SU-DHL-6 (cell line): ENCODE measurements around the gene TESPA1.
A peak's percentile ranks its signal among the peaks of the same experiment; 100 is the strongest.

ENCODE experiments used
- H2AFZ ChIP-seq: fragments of 200-600 bp; sonication (generic); 2 replicates; pipeline ENCODE4 v1.6.1; 2014; ENCODE audit warnings: low read depth, mild to moderate bottlenecking, moderate library complexity, mixed read lengths, antibody characterized with exemption, low read length; ENCODE audit not compliant: severe bottlenecking
- H3F3A ChIP-seq: fragments of 200-600 bp; shearing (Covaris generic); 2 replicates; pipeline ENCODE4 v1.6.0; 2016; ENCODE audit warnings: antibody characterized with exemption, mild to moderate bottlenecking; ENCODE audit not compliant: insufficient read depth
- H3K27ac ChIP-seq: fragments of 200-600 bp; sonication (generic); 2 replicates; pipeline ENCODE4 v1.5.1; 2016; ENCODE audit warnings: low read depth, mild to moderate bottlenecking, low read length, moderate library complexity, mixed read lengths
- H3K27me3 ChIP-seq: fragments of 200-600 bp; sonication (generic), shearing (Covaris generic); 2 replicates; pipeline ENCODE4 v1.6.0; 2014; ENCODE audit warnings: mild to moderate bottlenecking, low read length
- H3K36me3 ChIP-seq: fragments of 200-600 bp; sonication (generic); 2 replicates; pipeline ENCODE4 v1.6.1; 2014; ENCODE audit warnings: mild to moderate bottlenecking, low read length, mixed read lengths
- H3K4me2 ChIP-seq: fragments of 300-600, 200-600 bp; shearing (Covaris generic), sonication (generic); 2 replicates; pipeline ENCODE4 v1.6.0; 2014; ENCODE audit warnings: low read length, low read depth, mild to moderate bottlenecking; ENCODE audit not compliant: poor library complexity, severe bottlenecking
- H3K4me3 ChIP-seq: fragments of 200-600 bp; sonication (generic); 2 replicates; pipeline ENCODE4 v1.5.1; 2014; ENCODE audit warnings: antibody characterized with exemption, low read length, mild to moderate bottlenecking, mixed read lengths; ENCODE audit not compliant: insufficient read depth, poor library complexity, severe bottlenecking
- H3K79me2 ChIP-seq: fragments of 200-600 bp; sonication (generic); 2 replicates; pipeline ENCODE4 v1.6.1; 2014; ENCODE audit warnings: mild to moderate bottlenecking, low read length, moderate library complexity; ENCODE audit not compliant: insufficient read depth
- H3K9ac ChIP-seq: fragments of 200-600 bp; sonication (generic); 2 replicates; pipeline ENCODE4 v1.7.0; 2014; ENCODE audit warnings: mild to moderate bottlenecking, low read length
- H3K9me2 ChIP-seq: fragments of 200-600 bp; sonication (generic); replicated peaks from 2 replicates; pipeline ENCODE4 v1.6.1; 2014; ENCODE audit warnings: low read length; ENCODE audit not compliant: insufficient read depth
- H3K9me3 ChIP-seq: fragments of 200-600 bp; sonication (generic); 2 replicates; pipeline ENCODE4 v1.6.1; 2014; ENCODE audit warnings: low read length, mixed read lengths; ENCODE audit not compliant: insufficient read depth
- H4K20me1 ChIP-seq: fragments of 200-600 bp; sonication (generic); 2 replicates; pipeline ENCODE4 v1.6.1; 2014; ENCODE audit warnings: low read depth, mild to moderate bottlenecking, antibody characterized with exemption, low read length, moderate library complexity, mixed read lengths
- CTCF ChIP-seq: fragments of 200-600 bp; sonication (generic); IDR thresholded peaks from one replicate; pipeline ENCODE4 v1.5.1; 2017; ENCODE audit warnings: antibody characterized with exemption, mild to moderate bottlenecking, low read length, moderate library complexity; ENCODE audit not compliant: insufficient read depth, poor library complexity, severe bottlenecking
- EZH2phosphoT487 ChIP-seq: fragments of 200-600 bp; sonication (generic), shearing (Covaris generic); conservative IDR thresholded peaks from 2 replicates; pipeline ENCODE4 v1.6.1; 2018; ENCODE audit warnings: mild to moderate bottlenecking, antibody characterized with exemption, low read length, moderate library complexity, mixed read lengths

TESPA1 gene

GRCh38 chr12:54993181-54993835 lies 8.7 kb upstream of the TESPA1 start:
- no peaks in the 10 kb centered on the region for H3K9me3 ChIP-seq
- H3K9me2 ChIP-seq, result no peaks in the 10 kb centered on the region
- TF ChIP-seq EZH2phosphoT487 (no peak), CTCF (peak; percentile 52)
- no peaks in the 10 kb centered on the region for H3K27me3 ChIP-seq
- no peak overlapping the region for H2AFZ ChIP-seq
- H3K4me2 ChIP-seq, result no peak overlapping the region
- no peaks in the 10 kb centered on the region for H3K79me2 ChIP-seq
- H3K9ac ChIP-seq, result no peak overlapping the region
- H4K20me1 ChIP-seq, result no peaks in the 10 kb centered on the region
- H3K4me3 ChIP-seq, result no peak overlapping the region
- no peaks in the 10 kb centered on the region; the same call in 1 of the 2 replicates for H3F3A ChIP-seq
- no peak overlapping the region for H3K27ac ChIP-seq
- H3K36me3 ChIP-seq, result 0 out of 2 replicates have a peak, but pooled peaks cover 1% of the 10 kb centered on the region

- Histone ChIP-seq H3K27me3 (no peaks in the 10 kb centered on the region), H3K4me3 (no peak overlapping the region), H2AFZ (no peak overlapping the region), H3K9me3 (no peaks in the 10 kb centered on the region), H4K20me1 (no peaks in the 10 kb centered on the region), H3F3A (no peaks in the 10 kb centered on the region; the same call in 1 of the 2 replicates), H3K9ac (no peak overlapping the region), H3K4me2 (peak overlapping the region; percentile 28), H3K9me2 (no peaks in the 10 kb centered on the region), H3K79me2 (no peaks in the 10 kb centered on the region), H3K36me3 (no peaks in the 10 kb centered on the region), H3K27ac (peak overlapping the region; percentile 42)
- TF ChIP-seq EZH2phosphoT487, result no peak
- TF ChIP-seq CTCF, result no peak
These were observed 7.4 kb upstream of the TESPA1 start for GRCh38 chr12:54991991-54992375.

DNA sequence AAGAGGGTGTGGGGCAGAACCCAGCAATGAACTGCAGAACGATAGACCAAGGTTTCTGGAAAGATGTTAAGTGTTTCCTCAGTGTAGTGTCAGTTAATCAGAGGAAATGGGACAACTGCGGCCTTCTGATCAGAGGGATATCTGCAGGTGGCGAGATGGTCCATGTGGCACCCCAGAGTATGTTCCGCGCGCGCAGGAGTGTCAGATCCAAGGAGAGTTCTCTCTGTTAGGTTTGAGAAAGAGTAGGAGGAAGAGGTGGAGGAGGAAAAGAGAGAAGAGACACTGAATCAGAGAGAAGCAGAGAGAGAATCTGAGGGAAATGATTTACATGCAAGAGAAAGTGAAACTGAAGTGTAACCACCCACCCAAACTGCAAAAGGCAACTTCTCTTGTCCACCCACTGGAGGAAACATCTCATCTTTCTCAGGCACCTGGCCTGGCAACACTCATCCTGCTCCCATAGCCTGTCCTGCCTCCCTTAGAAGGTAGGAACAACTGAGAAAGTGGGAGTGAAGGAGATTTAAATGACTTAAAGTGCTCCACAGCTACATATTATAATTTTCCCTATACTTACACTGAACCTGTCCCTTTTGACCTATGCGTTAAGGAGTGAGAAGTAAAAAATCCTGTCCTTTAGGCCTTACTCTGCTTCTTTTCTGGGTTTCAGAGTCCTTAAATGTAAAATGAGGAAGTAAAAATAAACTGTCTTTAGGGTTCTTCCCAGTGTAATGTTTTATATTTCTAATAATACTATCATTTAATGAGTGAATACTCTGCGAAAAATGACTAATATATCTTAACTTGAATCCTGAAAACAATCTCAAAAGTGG lies 6.8 kb upstream of the TESPA1 start:
- H3K79me2 ChIP-seq, result no peaks in the 10 kb centered on the region
- no peak for TF ChIP-seq EZH2phosphoT487
- TF ChIP-seq CTCF, result no peak
- H3K9me2 ChIP-seq, result no peaks in the 10 kb centered on the region
- H3K27me3 ChIP-seq, result no peaks in the 10 kb centered on the region
- no peaks in the 10 kb centered on the region; the same call in 1 of the 2 replicates for H3F3A ChIP-seq
- peak overlapping the region; percentile 42 for H3K27ac ChIP-seq
- H2AFZ ChIP-seq, result no peak overlapping the region
- no peak overlapping the region for H3K4me3 ChIP-seq
- no peaks in the 10 kb centered on the region for H3K36me3 ChIP-seq
- H3K9ac ChIP-seq, result no peak overlapping the region; the same call in 1 of the 2 replicates
- H3K9me3 ChIP-seq, result no peaks in the 10 kb centered on the region
- H4K20me1 ChIP-seq, result no peaks in the 10 kb centered on the region
- peak overlapping the region; percentile 28 for H3K4me2 ChIP-seq
